Measurements from ENCODE around the gene CGNL1.

Gene CGNL1

DNA sequence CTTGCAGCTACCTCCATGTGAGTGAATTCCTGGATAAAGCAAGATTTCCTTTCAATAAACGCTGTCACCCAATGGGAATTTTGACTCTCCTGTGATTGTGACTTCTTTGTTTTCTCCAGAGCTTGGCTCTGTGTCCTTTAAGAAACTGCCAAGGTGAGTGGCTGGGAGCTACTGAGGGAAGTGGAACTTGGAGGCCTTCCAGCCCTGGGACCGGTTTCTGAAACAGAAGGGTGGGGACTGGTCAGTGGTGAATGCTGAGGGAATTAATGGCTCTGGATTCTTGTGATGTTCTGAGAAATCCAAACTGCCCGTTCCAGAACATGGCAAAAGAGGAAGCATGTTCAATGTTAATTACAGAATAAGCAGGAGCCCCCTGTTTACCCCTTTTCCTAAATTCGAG, 174.3 kb downstream of the CGNL1 start:
- TF ChIP-seq, protein P1, sequence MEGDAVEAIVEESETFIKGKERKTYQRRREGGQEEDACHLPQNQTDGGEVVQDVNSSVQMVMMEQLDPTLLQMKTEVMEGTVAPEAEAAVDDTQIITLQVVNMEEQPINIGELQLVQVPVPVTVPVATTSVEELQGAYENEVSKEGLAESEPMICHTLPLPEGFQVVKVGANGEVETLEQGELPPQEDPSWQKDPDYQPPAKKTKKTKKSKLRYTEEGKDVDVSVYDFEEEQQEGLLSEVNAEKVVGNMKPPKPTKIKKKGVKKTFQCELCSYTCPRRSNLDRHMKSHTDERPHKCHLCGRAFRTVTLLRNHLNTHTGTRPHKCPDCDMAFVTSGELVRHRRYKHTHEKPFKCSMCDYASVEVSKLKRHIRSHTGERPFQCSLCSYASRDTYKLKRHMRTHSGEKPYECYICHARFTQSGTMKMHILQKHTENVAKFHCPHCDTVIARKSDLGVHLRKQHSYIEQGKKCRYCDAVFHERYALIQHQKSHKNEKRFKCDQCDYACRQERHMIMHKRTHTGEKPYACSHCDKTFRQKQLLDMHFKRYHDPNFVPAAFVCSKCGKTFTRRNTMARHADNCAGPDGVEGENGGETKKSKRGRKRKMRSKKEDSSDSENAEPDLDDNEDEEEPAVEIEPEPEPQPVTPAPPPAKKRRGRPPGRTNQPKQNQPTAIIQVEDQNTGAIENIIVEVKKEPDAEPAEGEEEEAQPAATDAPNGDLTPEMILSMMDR (conservative IDR thresholded peaks at IDR 0.05) = no peak
- no peak overlapping the region for H3K27ac ChIP-seq

DNA sequence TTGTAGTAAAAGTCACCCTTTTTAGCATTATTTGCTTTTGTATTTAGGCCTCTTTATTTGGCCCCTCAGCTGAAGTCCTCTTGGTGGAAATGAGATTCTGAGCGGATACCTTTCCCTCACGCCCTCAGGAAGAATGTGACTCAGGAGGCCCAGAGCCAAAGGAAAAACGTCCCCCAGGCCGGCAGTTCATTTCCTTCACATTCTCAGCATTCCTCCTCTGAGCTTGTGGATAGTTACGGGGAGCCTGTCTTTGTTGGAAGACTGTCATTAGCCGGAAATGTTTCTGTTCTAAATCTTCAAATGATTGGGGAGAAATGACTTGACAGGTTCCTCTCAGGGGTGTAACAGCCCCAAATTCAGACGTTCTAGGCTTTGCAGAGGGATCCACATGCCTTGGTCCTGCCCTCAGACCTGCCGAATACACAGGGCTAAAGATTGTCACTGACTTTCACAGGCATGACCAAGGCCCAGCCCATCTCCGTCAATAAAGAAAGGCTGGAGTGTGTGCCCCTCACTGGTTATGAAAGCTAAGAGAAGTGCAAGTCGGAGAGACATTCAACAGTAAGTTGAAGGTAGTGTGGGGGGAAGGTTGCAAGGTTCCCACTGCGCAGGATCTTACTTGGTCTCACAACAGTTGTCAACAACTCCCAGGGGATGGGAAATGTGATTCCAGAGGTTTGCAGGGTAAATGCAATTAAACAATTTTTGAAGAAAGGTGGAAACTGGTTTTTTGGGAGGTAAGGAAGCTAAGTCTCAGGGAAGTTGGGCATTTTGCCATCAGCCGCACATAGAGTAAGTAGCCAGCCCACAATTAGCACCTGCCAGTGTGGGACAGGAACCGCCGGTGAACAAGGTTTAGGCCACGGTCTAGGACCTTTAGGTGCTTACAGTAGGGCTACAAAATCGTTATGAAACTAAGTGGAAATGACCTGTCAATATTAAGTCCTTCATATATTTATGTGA, 175.7 kb downstream of the CGNL1 start:
- no peak overlapping the region for H3K27ac ChIP-seq
- no peak for TF ChIP-seq ZFX (IDR thresholded peaks at IDR 0.05)
- TF ChIP-seq, protein P1 (conservative IDR thresholded peaks at IDR 0.05) = no peak

DNA sequence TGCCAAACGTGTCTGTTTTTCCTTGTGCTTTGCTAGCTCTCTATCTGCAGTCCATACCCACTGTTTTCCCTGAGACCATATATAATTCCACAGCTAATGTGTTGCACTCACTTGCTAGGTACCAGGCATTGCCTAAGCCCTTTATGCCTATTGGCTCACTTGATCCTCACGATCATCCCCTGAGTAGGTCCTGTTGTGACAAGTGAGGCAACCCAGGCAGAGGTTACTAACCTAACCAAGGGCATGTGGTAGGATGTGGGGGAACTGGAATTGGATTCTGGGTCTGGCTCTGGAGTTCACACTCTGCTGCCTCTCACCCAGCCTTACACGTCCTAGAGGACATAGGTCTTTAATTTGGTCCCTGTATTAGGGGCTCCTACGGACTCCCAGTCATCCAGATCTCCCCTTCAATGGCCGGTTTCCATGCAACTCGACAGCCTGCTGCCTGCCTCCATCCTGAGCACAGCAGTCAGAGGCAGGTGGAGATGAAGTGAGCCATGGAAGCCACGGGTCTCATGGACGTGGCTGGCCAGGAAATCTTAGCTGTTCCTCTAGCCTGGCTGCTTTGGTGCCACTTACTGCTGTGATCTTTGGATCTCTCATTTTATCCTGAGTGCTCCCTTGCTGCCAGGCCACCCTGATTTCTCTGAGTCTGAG, 176.5 kb downstream of the CGNL1 start:
- H3K27ac ChIP-seq = no peak overlapping the region
- TF ChIP-seq ZFX (IDR thresholded peaks at IDR 0.05) = no peak
- TF ChIP-seq, protein P1 (conservative IDR thresholded peaks at IDR 0.05) = no peak

DNA sequence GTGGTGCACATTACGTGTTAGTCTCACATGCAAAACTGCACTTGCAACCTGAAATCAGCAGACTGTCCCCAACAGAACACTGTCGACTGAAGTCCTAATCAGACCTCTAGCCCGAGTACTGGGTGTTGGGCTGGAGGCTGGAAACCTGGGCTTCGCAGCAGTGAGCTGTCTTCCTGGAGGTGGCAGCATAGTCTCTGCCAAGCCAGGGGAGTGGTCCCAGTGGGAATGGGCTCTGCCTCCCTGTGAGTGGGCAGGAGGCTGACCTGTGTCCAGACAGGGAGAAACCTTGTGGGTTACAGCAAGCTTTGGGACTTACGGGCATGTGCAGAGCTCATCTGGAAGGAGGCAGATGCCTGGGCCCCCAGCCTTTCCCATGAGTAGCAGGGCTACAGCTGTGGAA, 177.2 kb downstream of the CGNL1 start:
- no peak overlapping the region for H3K27ac ChIP-seq
- TF ChIP-seq, protein P1 (conservative IDR thresholded peaks at IDR 0.05) = no peak
- TF ChIP-seq ZFX (IDR thresholded peaks at IDR 0.05) = no peak

DNA sequence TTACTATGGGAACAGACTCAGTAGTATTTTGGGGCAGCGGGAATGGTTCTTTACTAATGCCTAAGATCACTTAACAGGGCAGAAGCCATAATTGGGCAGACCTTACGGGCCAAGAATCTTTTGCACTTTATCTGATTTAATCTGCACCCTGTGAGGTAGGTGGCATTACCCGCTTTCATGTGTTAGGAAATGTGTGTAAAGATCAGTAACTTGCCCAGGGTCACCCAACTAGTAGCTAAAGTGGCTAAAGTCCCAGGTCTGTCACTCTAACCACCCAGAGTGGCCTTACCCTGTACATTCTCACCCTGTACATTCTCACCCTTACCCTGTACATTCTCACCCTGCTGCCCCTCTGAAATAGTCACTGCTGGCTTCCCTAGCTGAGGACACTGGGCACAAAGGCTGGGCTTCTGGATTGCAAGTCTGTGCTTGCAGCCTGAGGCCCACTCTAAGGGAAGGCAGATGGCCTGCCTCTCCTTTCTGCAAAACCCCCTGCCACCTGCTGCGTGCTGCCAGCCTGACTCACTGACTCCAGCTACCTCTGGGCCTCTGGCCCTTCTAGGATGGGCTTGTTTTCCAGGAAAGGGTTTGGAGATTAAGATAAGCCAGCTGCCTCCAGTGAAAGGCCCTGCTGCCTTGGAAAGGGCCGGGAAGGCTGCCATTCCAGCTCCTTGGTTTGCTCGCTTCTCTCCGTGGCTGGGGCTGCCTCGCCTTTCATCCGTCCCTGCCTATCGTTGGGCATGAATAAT, 177.9 kb downstream of the CGNL1 start:
- no peak for TF ChIP-seq ZFX (IDR thresholded peaks at IDR 0.05)
- TF ChIP-seq, protein P1 (conservative IDR thresholded peaks at IDR 0.05) = no peak
- H3K27ac ChIP-seq = no peak overlapping the region

DNA sequence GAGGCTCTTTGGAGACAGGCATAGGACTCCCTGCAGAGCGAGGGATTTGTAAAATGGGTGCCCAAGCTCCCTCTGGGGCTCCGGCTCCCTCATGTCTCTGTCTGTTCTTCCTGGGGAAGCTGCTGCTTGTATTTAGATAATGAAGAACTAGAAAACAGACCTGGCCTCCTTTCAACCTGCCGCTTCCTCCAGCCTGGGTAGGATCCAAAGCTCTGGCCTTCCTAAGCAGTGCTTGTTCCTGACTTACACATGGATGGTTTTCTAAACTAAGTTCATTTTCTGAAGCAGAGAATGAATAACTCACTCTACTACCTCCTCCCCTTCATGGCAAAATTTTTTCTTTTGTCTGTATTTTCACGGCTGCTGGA, 178.5 kb downstream of the CGNL1 start:
- H3K27ac ChIP-seq = no peak overlapping the region
- TF ChIP-seq, protein P1 (conservative IDR thresholded peaks at IDR 0.05) = no peak
- no peak for TF ChIP-seq ZFX (IDR thresholded peaks at IDR 0.05)

All from C4-2B (cell line).